H9 (cell line): ENCODE results near the gene CACNA1G. TPM values are rescaled to one million over a fixed set of nuclear protein-coding genes. Genes with fewer than 3 reads are reported as not detected.

ENCODE experiments used
- DNase-seq: peaks from one replicate; pipeline ENCODE4 v3.0.0-alpha.2; 2017
- H2AFZ ChIP-seq: one replicate; pipeline ENCODE4 v1.6.1; 2013; ENCODE audit warnings: mild to moderate bottlenecking, low read length, control low read depth, moderate library complexity
- H2AK5ac ChIP-seq: 2 replicates; pipeline ENCODE4 v1.6.1; 2013; ENCODE audit warnings: low read length, control low read depth, mixed read lengths; ENCODE audit not compliant: insufficient read length
- H2BK120ac ChIP-seq: one replicate; pipeline ENCODE4 v1.6.1; 2013; ENCODE audit warnings: low read depth, mild to moderate bottlenecking, low read length, control low read depth, inconsistent platforms; ENCODE audit not compliant: poor library complexity, severe bottlenecking
- H2BK12ac ChIP-seq: 2 replicates; pipeline ENCODE4 v1.6.1; 2013; ENCODE audit warnings: low read length, control low read depth, mixed read lengths, low read depth; ENCODE audit not compliant: insufficient read length
- H2BK15ac ChIP-seq: 2 replicates; pipeline ENCODE4 v1.6.1; 2013; ENCODE audit warnings: low read depth, low read length, control low read depth
- H2BK20ac ChIP-seq: one replicate; pipeline ENCODE4 v1.6.1; 2013; ENCODE audit warnings: low read depth, mild to moderate bottlenecking, low read length, control low read depth, inconsistent platforms; ENCODE audit not compliant: poor library complexity, severe bottlenecking
- H2BK5ac ChIP-seq: 2 replicates; pipeline ENCODE4 v1.6.1; 2013; ENCODE audit warnings: low read length, control low read depth, mixed read lengths; ENCODE audit not compliant: insufficient read length
- H3K14ac ChIP-seq: 2 replicates; pipeline ENCODE4 v1.6.1; 2013; ENCODE audit warnings: low read length, control low read depth; ENCODE audit not compliant: insufficient read depth
- H3K18ac ChIP-seq: 2 replicates; pipeline ENCODE4 v1.6.1; 2013; ENCODE audit warnings: low read depth, mild to moderate bottlenecking, mixed read lengths, low read length, control low read depth; ENCODE audit not compliant: insufficient read length
- H3K23ac ChIP-seq: 2 replicates; pipeline ENCODE4 v1.6.1; 2013; ENCODE audit warnings: low read length, control low read depth, mixed read lengths, low read depth; ENCODE audit not compliant: insufficient read length
- H3K23me2 ChIP-seq: 2 replicates; pipeline ENCODE4 v1.6.1; 2013; ENCODE audit warnings: low read depth, mild to moderate bottlenecking, mixed read lengths, low read length, control low read depth; ENCODE audit not compliant: insufficient read length, poor library complexity, severe bottlenecking
- H3K27ac ChIP-seq: 2 replicates; pipeline ENCODE4 v1.5.1; 2013; ENCODE audit warnings: low read length, control low read depth, mixed read lengths, low read depth; ENCODE audit not compliant: insufficient read length
- H3K27me3 ChIP-seq: 2 replicates; pipeline ENCODE4 v1.6.1; 2013; ENCODE audit warnings: low read length, control low read depth, inconsistent platforms; ENCODE audit not compliant: insufficient read depth
- H3K4ac ChIP-seq: 2 replicates; pipeline ENCODE4 v1.6.1; 2013; ENCODE audit warnings: low read depth, mild to moderate bottlenecking, control low read depth, inconsistent platforms, low read length, moderate library complexity
- H3K4me1 ChIP-seq: 2 replicates; pipeline ENCODE4 v1.6.1; 2013; ENCODE audit warnings: low read length, control low read depth, inconsistent platforms; ENCODE audit not compliant: insufficient read depth
- H3K4me2 ChIP-seq: 2 replicates; pipeline ENCODE4 v1.6.1; 2013; ENCODE audit warnings: low read length, control low read depth, mixed read lengths; ENCODE audit not compliant: insufficient read length, insufficient read depth
- H3K56ac ChIP-seq: 2 replicates; pipeline ENCODE4 v1.6.1; 2013; ENCODE audit warnings: low read depth, mild to moderate bottlenecking, mixed read lengths, low read length, control low read depth; ENCODE audit not compliant: insufficient read length
- H3K79me1 ChIP-seq: 2 replicates; pipeline ENCODE4 v1.6.1; 2013; ENCODE audit warnings: low read depth, mild to moderate bottlenecking, moderate library complexity, low read length, control low read depth, inconsistent platforms; ENCODE audit not compliant: insufficient read depth, poor library complexity, severe bottlenecking
- H3K79me2 ChIP-seq: 2 replicates; pipeline ENCODE4 v1.6.1; 2013; ENCODE audit warnings: low read length, control low read depth, inconsistent platforms; ENCODE audit not compliant: insufficient read depth
- H3K9ac ChIP-seq: 2 replicates; pipeline ENCODE4 v1.6.1; 2013; ENCODE audit warnings: low read length, control low read depth, mixed read lengths; ENCODE audit not compliant: insufficient read length; ENCODE audit errors: extremely low read depth
- H3K9me3 ChIP-seq: one replicate; pipeline ENCODE4 v1.6.1; 2013; ENCODE audit warnings: low read depth, low read length, inconsistent platforms; ENCODE audit not compliant: control insufficient read depth
- H3T11ph ChIP-seq: one replicate; pipeline ENCODE4 v1.6.1; 2013; ENCODE audit warnings: mild to moderate bottlenecking, low read length, control low read depth, inconsistent platforms
- H4K20me1 ChIP-seq: one replicate; pipeline ENCODE4 v1.6.1; 2013; ENCODE audit not compliant: control insufficient read depth, insufficient read length, insufficient read depth
- H4K5ac ChIP-seq: 2 replicates; pipeline ENCODE4 v1.6.1; 2013; ENCODE audit warnings: low read depth, mild to moderate bottlenecking, mixed read lengths, low read length, control low read depth; ENCODE audit not compliant: insufficient read length
- H4K8ac ChIP-seq: replicated peaks from 2 replicates; pipeline ENCODE4 v1.6.1; 2013; ENCODE audit warnings: low read length, control low read depth, mixed read lengths, low read depth; ENCODE audit not compliant: insufficient read length
- H4K91ac ChIP-seq: 2 replicates; pipeline ENCODE4 v1.6.1; 2013; ENCODE audit warnings: low read depth, mild to moderate bottlenecking, moderate library complexity, mixed read lengths, low read length, control low read depth; ENCODE audit not compliant: insufficient read length
- H3K27ac Mint-ChIP-seq, 3 experiments: 2 replicates in 2 of 3; 3 replicates in 1 of 3; pipeline ENCODE4 v1.8.0; 2020 to 2021; ENCODE audit warnings: mixed read lengths in 3 of 3, mild to moderate bottlenecking in 1 of 3, moderate library complexity in 1 of 3
- H3K27me3 Mint-ChIP-seq: 2 replicates; pipeline ENCODE4 v1.8.0; 2021; ENCODE audit warnings: low read depth, mild to moderate bottlenecking, moderate library complexity, mixed read lengths
- H3K36me3 Mint-ChIP-seq, 3 experiments: 2 replicates in 2 of 3; 3 replicates in 1 of 3; pipeline ENCODE4 v1.8.0; 2020 to 2021; ENCODE audit warnings: low read depth in 3 of 3, mixed read lengths in 3 of 3; ENCODE audit not compliant: insufficient read depth in 1 of 3
- H3K4me1 Mint-ChIP-seq, 2 experiments: 2 replicates each; pipeline ENCODE4 v1.8.0; 2020; ENCODE audit warnings: mixed read lengths in 2 of 2
- H3K4me3 Mint-ChIP-seq, 2 experiments: 2 replicates in 1 of 2; 3 replicates in 1 of 2; pipeline ENCODE4 v1.8.0; 2020 to 2021; ENCODE audit warnings: mild to moderate bottlenecking in 2 of 2, mixed read lengths in 2 of 2, moderate library complexity in 1 of 2
- H3K9me3 Mint-ChIP-seq, 2 experiments: 2 replicates in 1 of 2; 3 replicates in 1 of 2; pipeline ENCODE4 v1.8.0; 2020; ENCODE audit warnings: mild to moderate bottlenecking in 2 of 2, mixed read lengths in 2 of 2, moderate library complexity in 1 of 2
- CTCF ChIP-seq: fragments of 200-600 bp; sonication (generic); conservative IDR thresholded peaks from 3 replicates; pipeline ENCODE4 v1.8.0; 2021; ENCODE audit warnings: antibody characterized with exemption, mild to moderate bottlenecking
- WGBS: extraction: QIAGEN DNeasy Blood & Tissue Kit; methylation state at CpG from one replicate; pipeline ENCODE4 v1.1.7; 2013; ENCODE audit warnings: missing lambda C conversion rate, low lambda C conversion rate, mixed read lengths; ENCODE audit not compliant: insufficient read length; ENCODE audit errors: extremely low coverage; 5-methylcytosine and 5-hydroxymethylcytosine counted together
- total RNA-seq: library from RNA; stranded (reverse); gene quantifications from 2 replicates; pipeline ENCODE4 v1.2.1, GENCODE V29; 2021

Gene CACNA1G
- total RNA-seq, 1 experiment from 2014 or later, result 1.5 TPM

- Histone ChIP-seq H4K8ac (no peak overlapping the region), H2BK5ac (no peak overlapping the region), H3K79me2 (no peaks in the 10 kb centered on the region), H4K20me1 (no peaks in the 10 kb centered on the region), H3K9me3 (no peaks in the 10 kb centered on the region), H3K18ac (no peak overlapping the region), H3K23ac (no peak overlapping the region), H2BK20ac (no peak overlapping the region), H4K5ac (no peak overlapping the region), H3K4ac (no peak overlapping the region), H3K27me3 (peaks cover 44% of the 10 kb centered on the region), H3K14ac (no peak overlapping the region), H4K91ac (no peak overlapping the region), H3K4me1 (peaks cover 2% of the 10 kb centered on the region; the same call in 1 of the 2 replicates), H3T11ph (no peak overlapping the region), H3K27ac (no peak overlapping the region), H3K9ac (no peak overlapping the region), H3K23me2 (peaks cover 26% of the 10 kb centered on the region), H3K56ac (no peak overlapping the region), H2BK12ac (no peak overlapping the region), H3K79me1 (no peaks in the 10 kb centered on the region), H2AK5ac (no peak overlapping the region), H2AFZ (no peak overlapping the region), H3K4me2 (no peak overlapping the region), H2BK120ac (no peak overlapping the region), H2BK15ac (no peak overlapping the region)
- peak overlapping the region in 1 of 2 experiments; percentile 55; a peak in 2 of 5 replicates for H3K4me3 Mint-ChIP-seq
- no peaks in the 10 kb centered on the region for H3K9me3 Mint-ChIP-seq
- peak; percentile 39 for DNase-seq
- no peaks in the 10 kb centered on the region; a peak in 1 of 7 replicates for H3K36me3 Mint-ChIP-seq
- no peak overlapping the region for H3K27ac Mint-ChIP-seq
- H3K4me1 Mint-ChIP-seq, result peaks cover 33 to 60% of the 10 kb centered on the region in 2 experiments
- H3K27me3 Mint-ChIP-seq, result peaks cover 86% of the 10 kb centered on the region
- WGBS, result no CpG with 5 or more reads among the region's 4 CpGs
- peak; percentile 20; the same call in 1 of the 3 replicates for TF ChIP-seq CTCF
These were observed 2.6 kb downstream of the CACNA1G start for GRCh38 chr17:50563092-50563511.
